ACC112 (cell line): Measurements from ENCODE around the gene IL10RA.

ENCODE experiments used
- H2AFZ ChIP-seq: fragments of 200-600 bp; sonication (generic); one replicate; pipeline ENCODE4 v1.6.0; 2017; ENCODE audit warnings: antibody characterized with exemption, low read length; ENCODE audit not compliant: unreplicated experiment
- H3K27ac ChIP-seq: fragments of 200-600 bp; sonication (generic); 2 replicates; pipeline ENCODE4 v1.5.1; 2014; ENCODE audit warnings: low read depth, mild to moderate bottlenecking, antibody characterized with exemption, low read length, moderate library complexity
- H3K27me3 ChIP-seq: fragments of 200-600 bp; sonication (generic); 2 replicates; pipeline ENCODE4 v1.6.1; 2014; ENCODE audit warnings: mild to moderate bottlenecking, antibody characterized with exemption, low read length, moderate library complexity, mixed read lengths; ENCODE audit not compliant: insufficient read depth
- H3K36me3 ChIP-seq: fragments of 200-600 bp; sonication (generic); 2 replicates; pipeline ENCODE4 v1.6.1; 2016; ENCODE audit warnings: mild to moderate bottlenecking, antibody characterized with exemption, low read length, moderate library complexity, mixed read lengths; ENCODE audit not compliant: insufficient read depth
- H3K4me1 ChIP-seq: fragments of 200-600 bp; sonication (generic); one replicate; pipeline ENCODE4 v1.6.1; 2016; ENCODE audit warnings: low read length, mixed read lengths; ENCODE audit not compliant: insufficient read depth, unreplicated experiment, control insufficient read depth
- H3K4me3 ChIP-seq: fragments of 200-600 bp; sonication (generic); 2 replicates; pipeline ENCODE4 v1.5.1; 2014; ENCODE audit warnings: mild to moderate bottlenecking, low read depth, low read length
- H3K79me2 ChIP-seq: fragments of 200-600 bp; sonication (generic); one replicate; pipeline ENCODE4 v1.6.0; 2016; ENCODE audit warnings: low read length; ENCODE audit not compliant: control insufficient read depth, unreplicated experiment, insufficient read depth

Gene IL10RA

DNA sequence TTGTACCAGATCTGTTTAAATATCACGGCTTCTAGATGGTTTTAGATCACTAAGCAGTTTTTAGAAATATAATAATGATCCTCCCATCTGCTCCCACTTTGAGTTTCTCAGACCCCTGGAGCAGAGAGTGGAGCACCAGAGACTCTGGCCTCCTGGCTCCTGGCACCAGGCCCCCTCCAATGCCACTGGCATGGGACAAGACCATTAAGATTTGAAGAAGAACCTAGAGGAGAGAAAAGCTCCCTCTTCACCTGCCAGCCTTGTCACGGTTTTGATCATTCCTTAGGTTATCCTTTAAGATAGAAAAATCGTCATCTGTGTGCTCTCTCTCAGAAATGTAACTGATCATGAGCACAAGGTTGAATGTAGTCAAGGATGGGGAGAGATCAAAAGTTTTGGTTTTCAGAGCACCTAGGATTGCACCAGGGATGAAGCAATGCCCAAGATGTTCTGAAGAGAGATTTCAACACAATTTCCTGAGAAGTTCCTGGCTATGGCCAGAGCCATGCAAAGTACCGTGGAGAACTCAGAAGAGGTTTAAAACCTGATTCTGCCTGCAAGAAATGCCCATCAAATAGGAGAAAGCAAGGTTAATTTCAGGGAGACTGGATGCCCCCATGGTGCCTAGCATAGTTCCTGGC, 22.2 kb downstream of the IL10RA start:
- Histone ChIP-seq H3K27me3 (peaks cover 11% of the 10 kb centered on the region; the same call in 1 of the 2 replicates), H2AFZ (no peak overlapping the region), H3K27ac (no peak overlapping the region), H3K4me1 (no peaks in the 10 kb centered on the region), H3K4me3 (no peak overlapping the region), H3K36me3 (no peaks in the 10 kb centered on the region), H3K79me2 (no peaks in the 10 kb centered on the region)

DNA sequence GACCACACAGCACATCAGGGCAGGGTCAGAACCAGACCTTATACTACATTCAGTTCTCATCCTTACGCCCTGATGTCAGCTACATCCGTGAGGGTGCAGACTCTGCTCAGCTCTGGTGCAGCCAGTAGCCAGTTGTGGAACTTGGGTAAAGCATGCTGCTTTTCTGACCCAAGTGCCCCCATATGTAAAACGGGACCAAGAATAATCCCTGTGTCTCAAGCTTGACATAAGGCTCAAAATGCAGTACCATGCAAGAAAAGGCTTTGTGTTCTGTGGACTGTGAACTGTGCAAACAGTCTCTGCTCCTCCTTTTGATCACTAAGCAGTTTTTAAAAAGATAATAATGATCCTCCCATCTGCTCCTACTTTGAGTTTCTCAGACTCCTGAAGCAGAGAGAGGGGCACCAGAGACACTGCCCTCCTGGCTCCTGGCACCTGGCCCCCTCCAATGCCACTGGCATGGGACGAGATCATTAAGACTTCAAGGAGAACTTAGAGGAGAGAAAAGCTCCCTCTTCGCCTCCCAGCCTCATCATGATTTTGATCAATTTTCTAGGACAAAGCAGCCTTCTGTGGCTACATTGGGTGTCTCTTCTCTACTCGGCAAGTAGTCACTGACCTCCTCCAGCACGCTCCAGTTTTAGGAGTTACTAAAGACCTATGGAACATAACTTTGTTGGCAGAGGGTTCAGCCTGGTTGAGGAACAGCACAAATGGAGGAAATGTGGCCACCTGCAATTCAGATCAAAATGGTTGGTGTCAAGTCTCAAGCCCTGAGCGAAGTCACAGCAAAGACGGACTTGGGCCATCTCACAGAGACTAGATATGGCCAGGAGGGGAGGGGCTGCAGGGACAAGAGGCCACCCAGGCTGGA, 23.9 kb downstream of the IL10RA start:
- H3K4me3 ChIP-seq, result no peak overlapping the region
- H3K27me3 ChIP-seq, result peaks cover 16% of the 10 kb centered on the region; the same call in 1 of the 2 replicates
- H3K27ac ChIP-seq, result no peak overlapping the region

GRCh38 chr11:118010738-118011461, 24.7 kb downstream of the IL10RA start:
- peaks cover 16% of the 10 kb centered on the region; the same call in 1 of the 2 replicates for H3K27me3 ChIP-seq
- no peak overlapping the region for H2AFZ ChIP-seq

More for the DNA sequence above, 23.9 kb downstream of the IL10RA start:
- H2AFZ ChIP-seq, result no peak overlapping the region
- no peaks in the 10 kb centered on the region for H3K36me3 ChIP-seq
- no peaks in the 10 kb centered on the region for H3K79me2 ChIP-seq
- H3K4me1 ChIP-seq, result no peaks in the 10 kb centered on the region

DNA sequence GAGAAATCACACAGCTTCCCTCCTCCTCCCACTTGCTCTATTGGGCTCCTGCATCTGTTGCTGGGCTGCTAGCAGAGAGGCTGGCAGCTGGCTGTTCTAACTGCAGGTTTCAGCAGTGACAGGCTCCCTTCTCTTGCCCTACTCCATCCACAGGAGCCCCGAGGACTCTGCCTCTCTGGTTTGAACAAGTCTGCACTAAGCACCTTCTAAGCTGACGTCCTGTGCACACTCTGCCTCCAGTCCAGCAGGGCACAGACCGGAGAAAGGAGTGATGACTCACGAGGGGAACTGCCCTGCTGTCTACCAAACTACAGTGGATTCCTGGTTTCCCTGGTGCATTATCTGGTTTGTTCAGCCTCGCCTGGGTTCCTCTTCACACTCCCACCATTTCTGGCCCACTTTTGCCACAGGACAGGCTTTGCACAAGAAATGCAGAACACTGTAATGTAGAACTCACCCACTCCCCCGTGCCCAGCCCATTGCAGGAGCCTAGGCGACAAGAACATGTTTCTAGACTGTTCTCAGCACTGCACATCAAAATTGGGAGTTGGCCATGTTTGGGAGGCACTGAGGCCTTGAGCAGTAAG, 26.0 kb downstream of the IL10RA start:
- H2AFZ ChIP-seq, result no peak overlapping the region
- H3K27ac ChIP-seq, result no peak overlapping the region
- H3K4me1 ChIP-seq, result no peaks in the 10 kb centered on the region
- no peak overlapping the region for H3K4me3 ChIP-seq
- no peaks in the 10 kb centered on the region for H3K79me2 ChIP-seq
- H3K36me3 ChIP-seq, result no peaks in the 10 kb centered on the region
- peaks cover 16% of the 10 kb centered on the region for H3K27me3 ChIP-seq

More at GRCh38 chr11:118010738-118011461, 24.7 kb downstream of the IL10RA start:
- Histone ChIP-seq H3K4me1 (no peaks in the 10 kb centered on the region), H3K36me3 (no peaks in the 10 kb centered on the region), H3K79me2 (no peaks in the 10 kb centered on the region), H3K27ac (no peak overlapping the region), H3K4me3 (no peak overlapping the region)

- Histone ChIP-seq H2AFZ (no peak overlapping the region), H3K27ac (no peak overlapping the region), H3K27me3 (peaks cover 16% of the 10 kb centered on the region)
Measured at GRCh38 chr11:118014022-118014421, 27.8 kb downstream of the IL10RA start.

GRCh38 chr11:118015385-118015841, 29.2 kb downstream of the IL10RA start:
- no peak overlapping the region for H2AFZ ChIP-seq
- no peaks in the 10 kb centered on the region for H3K79me2 ChIP-seq
- no peak overlapping the region for H3K4me3 ChIP-seq
- no peak overlapping the region for H3K27ac ChIP-seq
- peaks cover 16% of the 10 kb centered on the region for H3K27me3 ChIP-seq
- H3K4me1 ChIP-seq, result no peaks in the 10 kb centered on the region
- no peaks in the 10 kb centered on the region for H3K36me3 ChIP-seq

More at GRCh38 chr11:118014022-118014421, 27.8 kb downstream of the IL10RA start:
- no peaks in the 10 kb centered on the region for H3K36me3 ChIP-seq
- no peak overlapping the region for H3K4me3 ChIP-seq
- H3K79me2 ChIP-seq, result no peaks in the 10 kb centered on the region
- H3K4me1 ChIP-seq, result no peaks in the 10 kb centered on the region

GRCh38 chr11:118016104-118016503, 29.9 kb downstream of the IL10RA start:
- Histone ChIP-seq H2AFZ (no peak overlapping the region), H3K4me1 (no peaks in the 10 kb centered on the region), H3K27me3 (peaks cover 19% of the 10 kb centered on the region), H3K36me3 (no peaks in the 10 kb centered on the region), H3K27ac (no peak overlapping the region), H3K79me2 (no peaks in the 10 kb centered on the region), H3K4me3 (no peak overlapping the region)

DNA sequence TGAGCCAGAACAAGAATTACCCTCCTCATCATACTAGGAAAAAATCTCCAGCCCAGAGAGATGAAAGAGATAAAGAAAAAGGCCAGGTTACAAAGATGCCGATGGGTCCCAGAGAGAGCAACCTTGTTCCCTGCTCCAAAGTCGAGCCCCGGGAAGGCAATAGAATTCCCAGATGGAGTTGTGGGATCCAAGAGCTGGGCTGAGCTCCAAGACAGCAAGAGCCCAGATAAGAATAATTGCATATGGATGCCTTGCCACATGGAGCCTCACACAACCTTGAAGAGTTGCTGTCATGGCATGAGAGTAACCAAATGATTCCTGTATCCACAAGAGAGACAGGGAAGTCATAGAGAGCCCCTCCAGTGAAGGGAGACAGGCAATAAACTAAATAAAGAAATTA, 30.9 kb downstream of the IL10RA start:
- H2AFZ ChIP-seq, result no peak overlapping the region
- H3K27me3 ChIP-seq, result peaks cover 19% of the 10 kb centered on the region

GRCh38 chr11:118017631-118018315, 31.6 kb downstream of the IL10RA start:
- no peaks in the 10 kb centered on the region for H3K36me3 ChIP-seq
- no peaks in the 10 kb centered on the region for H3K79me2 ChIP-seq
- no peak overlapping the region for H3K4me3 ChIP-seq
- H3K27me3 ChIP-seq, result peaks cover 16% of the 10 kb centered on the region
- H3K4me1 ChIP-seq, result no peaks in the 10 kb centered on the region
- H2AFZ ChIP-seq, result no peak overlapping the region
- H3K27ac ChIP-seq, result no peak overlapping the region

More for the DNA sequence above, 30.9 kb downstream of the IL10RA start:
- H3K4me3 ChIP-seq, result no peak overlapping the region
- no peaks in the 10 kb centered on the region for H3K79me2 ChIP-seq
- H3K27ac ChIP-seq, result no peak overlapping the region
- H3K36me3 ChIP-seq, result no peaks in the 10 kb centered on the region
- no peaks in the 10 kb centered on the region for H3K4me1 ChIP-seq

DNA sequence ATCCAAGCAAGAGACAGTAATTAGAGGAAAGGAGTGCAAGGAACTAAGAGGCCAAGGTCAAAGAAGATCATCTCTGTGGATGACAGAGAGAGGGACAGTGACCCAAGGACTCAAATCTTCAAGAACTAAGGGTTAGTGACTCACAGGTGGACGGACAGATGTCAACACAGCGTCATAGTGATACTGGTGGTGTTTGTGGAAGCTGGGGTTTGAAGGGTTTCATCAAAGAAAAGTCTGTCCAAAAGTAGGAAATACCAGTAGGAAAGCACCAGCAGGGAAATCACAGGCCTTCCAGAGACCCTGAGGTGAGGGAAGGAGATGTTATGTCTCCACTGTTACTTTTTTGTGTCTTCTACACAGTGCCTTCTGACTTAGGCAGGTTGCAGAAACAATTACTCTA, 32.2 kb downstream of the IL10RA start:
- Histone ChIP-seq H2AFZ (no peak overlapping the region), H3K4me3 (no peak overlapping the region), H3K36me3 (no peaks in the 10 kb centered on the region), H3K79me2 (no peaks in the 10 kb centered on the region), H3K27me3 (peaks cover 16% of the 10 kb centered on the region), H3K4me1 (no peaks in the 10 kb centered on the region), H3K27ac (no peak overlapping the region)
